ENCODE data around the gene INO80. TPM values are rescaled to one million over a fixed set of nuclear protein-coding genes. Genes with fewer than 3 reads are reported as not detected.

INO80 gene
- total RNA-seq, 4 donors from 2014 or later = 17.5 to 111 (median 40.1) TPM

DNA sequence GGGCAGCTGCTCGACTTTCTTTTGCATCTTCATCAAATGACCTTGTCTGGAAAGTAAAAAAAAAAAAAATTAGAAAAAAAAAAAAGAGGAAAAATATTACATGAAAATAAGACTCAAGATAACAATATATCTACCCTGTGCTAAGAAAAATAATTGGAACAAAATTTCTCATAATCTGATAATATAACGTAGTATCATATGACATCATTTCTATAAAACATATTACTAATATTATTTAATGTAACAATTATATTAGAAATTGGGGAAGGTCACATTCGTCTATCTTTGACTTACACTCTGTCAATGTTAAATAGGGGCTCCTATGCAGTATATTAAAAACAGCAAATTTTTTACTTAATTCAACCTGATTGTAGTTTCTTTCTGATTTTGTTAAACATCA is 44.1 kb downstream of the INO80 start:
- no peak overlapping the region for H3K27ac ChIP-seq
- DNase-seq = no peak
- H3K27me3 ChIP-seq = no peaks in the 10 kb centered on the region
- no peaks in the 10 kb centered on the region for H3K4me1 ChIP-seq
- H3K4me3 ChIP-seq = no peak overlapping the region
- H3K36me3 ChIP-seq = peaks cover 0 to 89% (median 0%) of the 10 kb centered on the region in 3 donors
- no peak for TF ChIP-seq POLR2A (IDR thresholded peaks at IDR 0.05)
- TF ChIP-seq, protein P1, sequence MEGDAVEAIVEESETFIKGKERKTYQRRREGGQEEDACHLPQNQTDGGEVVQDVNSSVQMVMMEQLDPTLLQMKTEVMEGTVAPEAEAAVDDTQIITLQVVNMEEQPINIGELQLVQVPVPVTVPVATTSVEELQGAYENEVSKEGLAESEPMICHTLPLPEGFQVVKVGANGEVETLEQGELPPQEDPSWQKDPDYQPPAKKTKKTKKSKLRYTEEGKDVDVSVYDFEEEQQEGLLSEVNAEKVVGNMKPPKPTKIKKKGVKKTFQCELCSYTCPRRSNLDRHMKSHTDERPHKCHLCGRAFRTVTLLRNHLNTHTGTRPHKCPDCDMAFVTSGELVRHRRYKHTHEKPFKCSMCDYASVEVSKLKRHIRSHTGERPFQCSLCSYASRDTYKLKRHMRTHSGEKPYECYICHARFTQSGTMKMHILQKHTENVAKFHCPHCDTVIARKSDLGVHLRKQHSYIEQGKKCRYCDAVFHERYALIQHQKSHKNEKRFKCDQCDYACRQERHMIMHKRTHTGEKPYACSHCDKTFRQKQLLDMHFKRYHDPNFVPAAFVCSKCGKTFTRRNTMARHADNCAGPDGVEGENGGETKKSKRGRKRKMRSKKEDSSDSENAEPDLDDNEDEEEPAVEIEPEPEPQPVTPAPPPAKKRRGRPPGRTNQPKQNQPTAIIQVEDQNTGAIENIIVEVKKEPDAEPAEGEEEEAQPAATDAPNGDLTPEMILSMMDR (IDR thresholded peaks at IDR 0.05) = no peak
- no peaks in the 10 kb centered on the region for H3K9me3 ChIP-seq

DNA sequence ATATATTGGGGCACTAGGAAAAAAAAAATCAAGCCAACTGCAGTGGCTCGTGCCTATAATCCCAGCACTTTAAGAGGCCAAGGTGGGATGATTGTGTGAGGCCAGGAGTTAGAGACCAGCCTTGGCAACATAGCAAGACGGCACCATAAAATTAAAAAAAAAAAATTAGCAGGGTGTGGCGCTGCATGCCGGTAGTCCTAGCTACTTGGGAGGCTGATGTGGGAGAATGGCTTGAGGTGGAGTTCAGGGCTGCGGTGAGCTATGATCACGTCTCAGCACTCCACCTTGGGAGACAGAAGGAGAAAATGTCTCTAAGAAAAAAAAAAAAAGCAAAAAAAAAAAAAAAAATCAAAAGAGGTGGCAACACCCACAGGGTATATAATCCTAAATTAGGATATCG is 49.6 kb downstream of the INO80 start:
- H3K4me3 ChIP-seq = no peak overlapping the region
- H3K27ac ChIP-seq = no peak overlapping the region
- TF ChIP-seq, protein P1 (IDR thresholded peaks at IDR 0.05) = no peak
- TF ChIP-seq POLR2A (IDR thresholded peaks at IDR 0.05) = no peak
- no peaks in the 10 kb centered on the region for H3K27me3 ChIP-seq
- peaks cover 0 to 87% (median 0%) of the 10 kb centered on the region in 3 donors for H3K36me3 ChIP-seq
- H3K4me1 ChIP-seq = no peaks in the 10 kb centered on the region
- H3K9me3 ChIP-seq = peaks cover 0 to 7% (median 0%) of the 10 kb centered on the region in 4 donors
- no peak for DNase-seq

DNA sequence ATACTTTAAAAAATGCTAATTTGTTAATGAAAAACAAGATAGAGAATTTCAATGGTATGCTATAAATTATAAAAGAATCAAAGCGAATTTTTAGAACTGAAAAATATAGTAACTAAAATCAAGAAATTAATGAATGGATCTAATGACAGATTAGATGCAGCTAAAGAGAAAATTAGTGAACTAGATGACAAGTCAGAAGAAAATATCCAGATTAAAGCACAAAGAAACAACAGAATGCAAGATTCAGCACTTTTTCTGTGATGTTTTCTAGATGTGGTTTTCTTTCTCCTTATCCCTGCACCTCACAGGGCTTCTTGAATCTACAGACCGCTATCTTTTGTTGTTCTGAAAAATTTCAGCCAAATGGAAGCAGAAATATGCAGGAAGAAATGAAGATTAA is 54.4 kb downstream of the INO80 start:
- Histone ChIP-seq H3K9me3 (peaks cover 0 to 7% (median 0%) of the 10 kb centered on the region in 4 donors), H3K27ac (no peak overlapping the region), H3K27me3 (no peaks in the 10 kb centered on the region), H3K4me1 (no peaks in the 10 kb centered on the region), H3K4me3 (no peak overlapping the region), H3K36me3 (peaks cover 0 to 83% (median 0%) of the 10 kb centered on the region in 3 donors)
- TF ChIP-seq POLR2A (IDR thresholded peaks at IDR 0.05) = no peak
- TF ChIP-seq, protein P1 (IDR thresholded peaks at IDR 0.05) = no peak
- DNase-seq = no peak

DNA sequence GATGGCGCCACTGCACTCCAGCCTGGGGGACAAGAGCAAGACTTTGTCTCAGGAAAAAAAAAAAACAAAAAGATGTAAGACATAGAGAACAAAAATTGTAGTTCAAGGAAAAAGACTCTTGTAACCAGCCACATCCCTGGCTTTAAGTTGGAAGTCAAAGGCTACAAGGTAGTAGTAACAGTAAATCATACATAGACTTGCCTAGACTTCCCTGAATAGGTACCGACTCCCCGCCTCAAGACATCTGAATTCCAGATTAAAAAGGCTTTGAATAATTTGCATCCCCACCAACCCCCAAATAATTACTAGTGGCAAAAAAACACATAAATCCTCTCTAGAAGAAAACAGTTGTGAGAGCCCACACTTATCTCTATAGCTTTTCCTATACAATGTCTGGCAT is 55.6 kb downstream of the INO80 start:
- Histone ChIP-seq H3K4me3 (no peak overlapping the region), H3K4me1 (no peaks in the 10 kb centered on the region), H3K9me3 (peaks cover 0 to 7% (median 0%) of the 10 kb centered on the region in 4 donors), H3K36me3 (peaks cover 0 to 88% (median 0%) of the 10 kb centered on the region in 3 donors), H3K27me3 (no peaks in the 10 kb centered on the region), H3K27ac (no peak overlapping the region)
- DNase-seq = no peak
- TF ChIP-seq, protein P1 (IDR thresholded peaks at IDR 0.05) = no peak
- TF ChIP-seq POLR2A (IDR thresholded peaks at IDR 0.05) = no peak

DNA sequence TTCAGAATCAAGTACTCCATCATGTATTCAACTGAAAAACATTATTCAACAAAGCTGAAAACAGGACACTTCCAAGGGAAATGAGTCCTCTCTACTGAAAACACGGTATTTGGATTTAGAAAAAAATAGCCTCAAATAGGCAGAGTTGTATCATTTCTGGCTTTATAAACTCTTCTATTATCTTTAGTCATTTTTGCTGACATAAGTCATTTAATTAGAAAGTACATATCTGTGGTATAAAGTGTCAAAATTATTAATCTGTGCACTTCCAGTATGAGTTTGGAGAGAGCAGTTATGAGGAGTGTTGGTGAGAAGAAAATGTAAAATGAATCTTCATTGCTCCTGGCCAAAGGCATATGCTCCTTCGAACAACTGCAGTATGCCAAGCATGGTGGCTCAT is 59.3 kb downstream of the INO80 start:
- no peak for TF ChIP-seq POLR2A (IDR thresholded peaks at IDR 0.05)
- TF ChIP-seq, protein P1 (IDR thresholded peaks at IDR 0.05) = no peak
- H3K4me1 ChIP-seq = no peaks in the 10 kb centered on the region
- H3K27me3 ChIP-seq = no peaks in the 10 kb centered on the region
- peaks cover 0 to 2% (median 0%) of the 10 kb centered on the region in 4 donors for H3K9me3 ChIP-seq
- H3K36me3 ChIP-seq = peaks cover 0 to 91% (median 0%) of the 10 kb centered on the region in 3 donors
- H3K4me3 ChIP-seq = no peak overlapping the region
- DNase-seq = no peak
- H3K27ac ChIP-seq = no peak overlapping the region

DNA sequence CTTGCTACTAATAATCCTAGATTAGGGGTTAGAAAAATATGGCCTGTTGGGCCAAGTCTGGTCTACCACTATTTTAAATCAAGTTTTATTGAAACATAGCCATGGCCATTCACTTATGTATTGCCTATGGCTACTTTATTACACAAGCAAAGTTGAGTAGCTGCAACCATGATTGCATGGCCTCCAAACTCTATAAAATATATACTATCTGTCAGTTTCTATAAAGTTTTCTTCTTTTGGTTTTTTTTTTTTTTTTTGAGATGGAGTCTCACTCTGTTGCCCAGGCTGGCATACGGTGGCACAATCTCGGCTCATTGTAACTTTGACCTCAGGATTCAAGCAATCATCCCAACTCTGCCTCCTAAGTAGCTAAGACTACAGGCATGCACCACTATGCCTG is 60.4 kb downstream of the INO80 start:
- no peak for TF ChIP-seq POLR2A (IDR thresholded peaks at IDR 0.05)
- TF ChIP-seq, protein P1 (IDR thresholded peaks at IDR 0.05) = no peak

More for the DNA sequence above, 60.4 kb downstream of the INO80 start:
- Histone ChIP-seq H3K27ac (no peak overlapping the region), H3K4me3 (no peak overlapping the region), H3K36me3 (peaks cover 0 to 95% (median 0%) of the 10 kb centered on the region in 3 donors), H3K27me3 (no peaks in the 10 kb centered on the region), H3K4me1 (no peaks in the 10 kb centered on the region), H3K9me3 (no peaks in the 10 kb centered on the region)
- no peak for DNase-seq
